Neuron (in vitro differentiated cells): ENCODE measurements around the gene SETD3.
A peak's percentile ranks its signal among the peaks of the same experiment; 100 is the strongest.

ENCODE experiments used
- H2AFZ ChIP-seq: one replicate; pipeline ENCODE4 v1.6.1; 2013; ENCODE audit warnings: low read depth, mild to moderate bottlenecking, inconsistent platforms, low read length, moderate library complexity
- H3K27me3 ChIP-seq: one replicate; pipeline ENCODE4 v1.6.1; 2013; ENCODE audit warnings: low read length; ENCODE audit not compliant: insufficient read depth
- H3K36me3 ChIP-seq: one replicate; pipeline ENCODE4 v1.6.1; 2013; ENCODE audit warnings: low read length; ENCODE audit not compliant: insufficient read depth
- H3K4me1 ChIP-seq: one replicate; pipeline ENCODE4 v1.6.1; 2013; ENCODE audit warnings: low read length; ENCODE audit not compliant: insufficient read depth
- H3K4me3 ChIP-seq: 2 replicates; pipeline ENCODE4 v1.5.1; 2013; ENCODE audit warnings: mild to moderate bottlenecking, low read length, moderate library complexity
- H3K9me3 ChIP-seq: one replicate; pipeline ENCODE4 v1.6.1; 2013; ENCODE audit warnings: low read length

The SETD3 gene

DNA sequence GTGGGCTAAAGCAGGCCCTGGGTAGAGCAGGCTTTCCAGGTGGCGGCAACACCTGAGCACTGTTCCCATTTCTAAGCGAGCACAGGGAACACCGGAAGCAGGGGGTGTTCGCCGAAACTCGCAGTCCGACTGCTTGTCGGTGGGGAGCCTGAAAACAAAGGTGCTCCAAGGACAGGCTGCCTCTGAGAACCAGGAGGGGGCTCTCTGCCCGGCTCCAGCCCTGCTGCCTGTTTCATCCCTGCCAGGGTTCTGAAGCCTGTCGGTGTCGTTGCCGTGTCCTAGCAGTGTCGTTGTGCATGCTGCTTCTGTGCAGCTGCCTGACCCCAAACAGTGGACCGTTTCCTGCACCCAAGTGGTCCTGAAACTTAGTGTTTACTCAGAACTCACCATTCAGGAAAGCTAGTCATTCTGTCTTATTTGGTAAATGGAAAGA is 22.3 kb upstream of the SETD3 start:
- Histone ChIP-seq H3K36me3 (peaks cover 87% of the 10 kb centered on the region), H2AFZ (no peak overlapping the region), H3K27me3 (no peaks in the 10 kb centered on the region), H3K4me1 (peaks cover 12% of the 10 kb centered on the region), H3K4me3 (no peak overlapping the region), H3K9me3 (no peaks in the 10 kb centered on the region)

DNA sequence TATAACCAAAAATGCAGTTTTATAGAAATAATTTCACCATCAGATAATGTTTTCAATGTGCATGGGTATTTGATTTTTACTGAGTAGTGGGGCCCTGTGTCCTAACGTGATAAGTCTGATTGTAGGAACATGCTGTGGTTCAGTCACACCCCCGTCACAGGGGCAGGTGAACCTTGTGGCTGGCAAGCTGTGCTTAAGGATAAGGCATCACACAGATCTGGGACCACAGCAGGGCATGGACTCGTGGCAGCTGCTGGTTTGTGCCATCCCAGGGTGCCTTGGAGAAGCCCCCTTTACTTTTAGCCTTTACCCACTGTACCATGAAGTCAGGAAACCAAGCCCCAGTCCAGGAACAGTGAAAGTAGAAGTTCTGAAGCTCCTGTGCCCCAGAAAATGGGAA is 17.2 kb upstream of the SETD3 start:
- no peaks in the 10 kb centered on the region for H3K27me3 ChIP-seq
- H3K4me3 ChIP-seq, result no peak overlapping the region
- no peak overlapping the region for H2AFZ ChIP-seq
- no peaks in the 10 kb centered on the region for H3K4me1 ChIP-seq
- no peaks in the 10 kb centered on the region for H3K9me3 ChIP-seq
- H3K36me3 ChIP-seq, result peaks cover 76% of the 10 kb centered on the region

DNA sequence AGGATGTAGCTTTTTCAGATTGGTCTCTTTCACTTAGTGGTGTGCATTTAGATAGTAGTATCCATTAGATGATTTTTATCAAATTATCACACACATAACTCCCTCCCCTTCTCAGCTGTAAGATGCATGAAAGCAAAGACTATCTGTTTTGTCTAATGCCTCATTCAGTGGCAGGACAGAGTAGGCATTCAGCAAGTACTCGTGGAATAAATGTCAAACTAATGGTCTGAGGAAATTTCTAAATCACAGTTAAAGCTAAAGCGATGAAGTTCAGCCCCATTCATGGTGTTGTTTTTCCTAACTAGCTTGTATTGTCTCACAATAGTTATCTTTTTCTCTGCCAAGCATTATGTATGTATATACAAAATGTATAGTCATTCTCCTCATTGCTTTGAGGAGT is 16.7 kb upstream of the SETD3 start:
- peaks cover 76% of the 10 kb centered on the region for H3K36me3 ChIP-seq

DNA sequence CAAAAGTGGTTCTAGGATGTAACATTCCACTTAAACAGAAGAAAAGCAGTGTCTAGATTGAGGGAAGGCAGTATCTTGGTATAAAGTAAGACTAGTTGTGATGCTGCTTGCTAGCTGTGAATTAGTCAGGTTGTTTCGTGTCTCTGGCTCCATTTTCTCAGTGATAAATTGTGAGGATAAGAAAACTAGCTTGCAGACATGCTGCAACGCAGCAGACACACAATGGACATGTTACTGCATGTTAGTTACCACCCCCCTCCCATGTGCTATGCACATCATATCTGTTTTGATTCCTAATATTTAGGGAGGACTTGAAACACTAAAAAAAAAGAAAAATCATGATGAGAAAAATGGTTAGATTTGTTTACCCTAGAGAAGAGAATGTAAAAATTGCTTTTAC is 3.4 kb upstream of the SETD3 start:
- no peak overlapping the region for H2AFZ ChIP-seq
- peaks cover 31% of the 10 kb centered on the region for H3K4me1 ChIP-seq
- no peaks in the 10 kb centered on the region for H3K9me3 ChIP-seq
- H3K36me3 ChIP-seq, result no peaks in the 10 kb centered on the region
- no peak overlapping the region for H3K4me3 ChIP-seq
- H3K27me3 ChIP-seq, result no peaks in the 10 kb centered on the region

More for the DNA sequence above, 16.7 kb upstream of the SETD3 start:
- Histone ChIP-seq H3K4me1 (no peaks in the 10 kb centered on the region), H3K9me3 (no peaks in the 10 kb centered on the region), H3K4me3 (no peak overlapping the region), H2AFZ (no peak overlapping the region), H3K27me3 (no peaks in the 10 kb centered on the region)

DNA sequence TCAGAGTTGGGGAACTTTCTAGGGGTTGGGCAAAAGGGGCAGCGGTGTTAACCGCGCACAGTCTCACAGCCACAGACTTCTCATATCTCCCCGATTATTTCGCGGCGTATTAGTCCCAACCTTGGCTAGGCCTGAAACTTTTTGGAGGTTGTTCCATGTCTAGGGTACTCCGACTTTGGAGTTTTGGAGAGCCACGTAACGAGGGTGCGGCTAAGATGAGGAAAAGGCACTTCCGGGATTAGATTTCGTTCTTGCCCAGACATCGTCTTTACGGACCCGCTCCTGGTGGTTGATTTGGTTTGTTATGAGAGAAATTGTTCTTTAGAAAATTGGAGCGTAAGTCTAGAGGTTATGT is 1.1 kb upstream of the SETD3 start:
- no peaks in the 10 kb centered on the region for H3K9me3 ChIP-seq
- peak overlapping the region; percentile 14 for H2AFZ ChIP-seq
- peaks cover 44% of the 10 kb centered on the region for H3K4me1 ChIP-seq
- peak overlapping the region; percentile 93 for H3K4me3 ChIP-seq
- H3K36me3 ChIP-seq, result no peaks in the 10 kb centered on the region
- H3K27me3 ChIP-seq, result no peaks in the 10 kb centered on the region

DNA sequence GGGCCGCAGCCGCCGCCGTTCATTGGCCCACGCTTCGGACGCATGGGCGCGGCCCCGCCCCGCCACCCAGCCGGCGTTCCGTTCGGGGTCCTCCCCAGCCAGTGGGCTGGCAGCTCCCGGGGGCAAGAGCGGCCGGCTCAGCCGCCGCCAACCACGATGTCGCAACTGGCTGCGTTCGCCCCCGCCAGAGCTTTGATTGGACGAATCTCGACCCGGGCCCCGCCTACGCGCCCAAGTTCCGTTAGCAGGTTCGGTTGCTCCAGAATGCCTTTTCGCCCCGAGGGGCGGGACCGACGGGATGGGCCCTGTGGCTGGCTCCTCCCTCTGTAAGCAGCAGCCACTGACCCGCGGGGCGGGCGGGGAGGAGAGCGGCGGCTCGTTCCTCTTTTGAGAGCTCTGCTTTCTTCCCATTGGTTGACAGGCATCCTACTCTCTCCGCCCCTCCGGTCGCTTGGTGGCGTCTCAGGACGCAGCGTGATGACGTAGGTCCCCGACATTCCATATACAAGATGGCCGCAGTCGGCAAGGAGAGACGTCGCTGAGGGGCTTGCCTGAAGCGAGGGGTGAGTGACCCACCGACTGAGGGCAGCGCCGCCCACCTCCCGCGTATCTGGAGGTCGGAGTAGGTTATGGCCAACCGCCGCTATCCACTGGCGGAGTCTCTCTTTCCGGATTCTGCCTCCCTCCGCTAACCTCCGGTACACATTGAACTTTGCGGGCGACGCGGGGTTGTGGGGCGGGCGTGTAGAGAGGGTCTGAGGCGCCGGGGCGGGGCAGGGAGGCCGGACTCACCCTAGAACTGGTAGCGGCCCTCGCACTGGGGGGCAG is 472 bp upstream of the SETD3 start, which contains the start of gene CCNK:
Gene CCNK (plus strand): TSS at position 493 of the 828 bp plus-strand sequence. CDS start 11,269 bp downstream, outside the sequence.
- Histone ChIP-seq H3K27me3 (no peaks in the 10 kb centered on the region), H2AFZ (peak within 1 kb of the TSS; percentile 14), H3K9me3 (no peaks in the 10 kb centered on the region), H3K36me3 (no peaks in the 10 kb centered on the region), H3K4me3 (peak within 1 kb of the TSS; percentile 93), H3K4me1 (peaks cover 44% of the 10 kb centered on the region)

DNA sequence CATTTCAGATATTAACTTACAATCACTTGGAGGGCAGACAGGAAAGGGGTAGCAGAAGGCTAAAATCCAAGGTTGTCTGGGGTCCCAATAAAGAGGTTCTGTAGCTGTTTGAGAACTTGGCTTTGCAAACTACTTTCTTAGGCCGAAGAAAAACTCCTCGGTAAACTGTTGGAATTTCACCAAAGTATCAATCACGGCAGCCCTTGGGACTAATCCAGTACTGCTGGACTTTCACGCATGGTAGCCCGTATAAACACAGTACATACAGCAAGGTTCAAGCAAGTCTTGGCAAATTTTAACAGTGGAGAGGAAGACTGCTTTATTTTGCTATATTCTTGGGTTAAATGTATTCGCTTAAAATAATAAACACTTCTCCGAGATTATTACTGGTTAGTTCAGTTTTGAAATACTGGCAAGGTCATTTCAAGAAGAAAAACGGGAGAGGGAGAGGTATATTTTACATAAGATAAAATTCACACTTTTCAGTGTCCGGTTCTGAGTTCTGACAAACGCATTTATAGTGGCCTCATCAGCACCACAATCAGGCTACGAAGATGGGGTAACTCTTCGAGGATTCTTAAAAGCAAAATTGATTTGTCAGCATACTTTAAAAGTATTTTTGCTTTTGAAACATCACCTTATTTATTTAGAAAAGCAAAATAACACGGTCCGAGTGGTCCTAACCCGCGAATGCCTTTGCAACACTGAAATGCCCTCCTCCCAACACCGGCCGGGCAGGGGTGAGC is 1.3 kb downstream of the SETD3 start:
- peaks cover 44% of the 10 kb centered on the region for H3K4me1 ChIP-seq
- H3K27me3 ChIP-seq, result no peaks in the 10 kb centered on the region
- no peaks in the 10 kb centered on the region for H3K9me3 ChIP-seq
- no peak overlapping the region for H2AFZ ChIP-seq
- H3K4me3 ChIP-seq, result peak overlapping the region; percentile 76
- H3K36me3 ChIP-seq, result no peaks in the 10 kb centered on the region

DNA sequence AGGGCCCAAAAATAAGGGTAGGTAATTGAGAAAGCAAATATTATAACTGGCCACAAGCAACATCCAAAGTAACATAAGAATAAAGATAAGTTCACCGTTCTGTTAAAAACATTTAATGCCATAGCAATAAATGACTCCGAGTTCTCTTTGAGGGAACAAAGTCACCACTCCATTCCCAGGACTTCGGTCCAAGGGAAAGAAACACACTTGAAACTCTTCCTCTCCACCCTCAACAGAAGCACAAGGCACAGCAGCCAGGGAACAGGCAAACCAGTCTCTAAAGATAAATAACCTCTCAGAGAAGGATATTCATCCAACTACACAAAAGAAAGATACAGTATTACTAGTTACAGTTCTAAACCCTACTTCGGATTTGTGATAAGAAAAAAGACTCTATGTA is 2.5 kb downstream of the SETD3 start:
- H3K9me3 ChIP-seq, result no peaks in the 10 kb centered on the region
- H3K27me3 ChIP-seq, result no peaks in the 10 kb centered on the region
- no peak overlapping the region for H2AFZ ChIP-seq
- no peaks in the 10 kb centered on the region for H3K36me3 ChIP-seq
- no peak overlapping the region for H3K4me3 ChIP-seq
- H3K4me1 ChIP-seq, result peaks cover 35% of the 10 kb centered on the region

DNA sequence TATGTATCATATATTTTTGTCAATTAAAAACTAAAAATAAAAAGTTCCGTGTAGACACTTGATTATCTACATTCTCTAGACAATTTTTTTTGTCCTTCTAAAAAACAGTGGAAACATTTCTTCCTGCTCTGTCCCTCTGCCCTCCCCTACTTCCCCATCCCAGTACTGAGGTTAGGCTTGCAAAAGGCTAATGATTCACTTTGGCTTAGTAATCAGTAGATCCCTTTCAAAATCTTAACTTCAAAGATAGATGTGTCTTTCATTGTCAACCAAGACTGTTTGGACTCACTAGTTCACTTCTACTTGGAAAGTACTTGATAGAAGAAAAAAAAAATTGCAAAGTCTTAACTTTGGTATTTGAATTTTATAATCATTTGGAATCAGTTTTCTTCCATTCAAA is 3.8 kb downstream of the SETD3 start:
- H2AFZ ChIP-seq, result no peak overlapping the region
- peaks cover 26% of the 10 kb centered on the region for H3K4me1 ChIP-seq
- H3K9me3 ChIP-seq, result no peaks in the 10 kb centered on the region
- no peaks in the 10 kb centered on the region for H3K27me3 ChIP-seq
- H3K36me3 ChIP-seq, result no peaks in the 10 kb centered on the region
- H3K4me3 ChIP-seq, result no peak overlapping the region

DNA sequence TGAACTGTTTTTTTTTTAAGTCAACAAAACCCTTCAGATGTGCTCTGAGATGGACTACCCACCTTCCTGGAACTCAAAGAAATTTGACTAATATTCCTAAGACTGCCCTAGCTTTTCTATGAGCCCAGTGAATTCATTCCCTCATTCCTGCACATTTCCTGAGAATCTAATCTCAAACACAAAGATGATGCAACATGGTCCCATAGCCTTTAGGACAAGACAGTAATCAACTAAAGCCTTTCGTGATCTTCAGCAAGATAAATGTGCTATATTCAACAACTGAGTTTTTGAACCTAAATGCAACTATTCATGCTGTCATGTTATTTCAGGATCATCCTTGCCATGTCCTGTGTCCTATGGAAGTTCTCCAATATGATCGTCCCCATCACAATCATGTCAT is 5.0 kb downstream of the SETD3 start:
- H3K4me3 ChIP-seq, result no peak overlapping the region

DNA sequence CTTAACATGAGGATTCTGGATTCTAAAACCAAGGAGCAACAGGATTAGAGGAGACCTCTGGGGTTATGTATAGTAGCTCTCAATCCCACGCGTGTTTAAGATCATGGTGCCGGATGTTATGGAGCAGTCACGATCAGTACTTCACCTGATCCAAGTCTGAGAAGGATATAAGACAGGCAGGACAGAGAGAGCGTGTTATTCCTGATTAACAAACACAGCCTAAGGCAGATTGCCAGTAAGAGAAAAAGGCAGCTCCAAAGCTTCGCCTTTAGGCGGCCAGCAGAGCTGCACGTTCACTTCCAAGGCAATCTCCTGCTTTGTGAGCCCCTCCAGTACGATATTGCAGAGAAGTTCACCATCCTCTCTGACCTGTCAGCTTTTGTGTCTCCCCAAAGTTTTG is 5.5 kb downstream of the SETD3 start:
- no peaks in the 10 kb centered on the region for H3K9me3 ChIP-seq
- H3K4me3 ChIP-seq, result no peak overlapping the region
- H3K4me1 ChIP-seq, result peaks cover 26% of the 10 kb centered on the region
- no peak overlapping the region for H2AFZ ChIP-seq
- H3K36me3 ChIP-seq, result no peaks in the 10 kb centered on the region
- H3K27me3 ChIP-seq, result no peaks in the 10 kb centered on the region

More for the DNA sequence above, 5.0 kb downstream of the SETD3 start:
- Histone ChIP-seq H3K27me3 (no peaks in the 10 kb centered on the region), H3K9me3 (no peaks in the 10 kb centered on the region), H3K36me3 (no peaks in the 10 kb centered on the region), H3K4me1 (peaks cover 26% of the 10 kb centered on the region), H2AFZ (no peak overlapping the region)

DNA sequence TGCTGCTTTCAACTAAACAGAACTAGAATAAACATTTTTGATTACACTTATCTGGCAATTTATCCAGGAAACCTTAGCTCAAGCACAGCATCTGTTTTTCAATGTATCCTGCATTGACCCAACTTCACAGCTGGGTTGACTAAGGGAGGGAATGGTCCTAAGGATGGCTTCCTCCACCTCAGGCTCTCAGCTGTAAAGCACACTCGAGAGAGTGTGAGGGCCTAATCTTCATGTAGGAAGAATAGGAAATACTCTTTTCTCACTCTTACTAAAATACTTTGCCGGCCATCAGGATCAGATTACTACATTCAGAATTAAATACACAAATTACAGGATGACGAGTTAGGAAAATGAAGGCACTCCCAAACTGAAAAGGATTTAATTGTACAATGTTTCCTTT is 7.2 kb downstream of the SETD3 start:
- H2AFZ ChIP-seq, result no peak overlapping the region
- H3K9me3 ChIP-seq, result no peaks in the 10 kb centered on the region
- H3K4me3 ChIP-seq, result no peak overlapping the region

DNA sequence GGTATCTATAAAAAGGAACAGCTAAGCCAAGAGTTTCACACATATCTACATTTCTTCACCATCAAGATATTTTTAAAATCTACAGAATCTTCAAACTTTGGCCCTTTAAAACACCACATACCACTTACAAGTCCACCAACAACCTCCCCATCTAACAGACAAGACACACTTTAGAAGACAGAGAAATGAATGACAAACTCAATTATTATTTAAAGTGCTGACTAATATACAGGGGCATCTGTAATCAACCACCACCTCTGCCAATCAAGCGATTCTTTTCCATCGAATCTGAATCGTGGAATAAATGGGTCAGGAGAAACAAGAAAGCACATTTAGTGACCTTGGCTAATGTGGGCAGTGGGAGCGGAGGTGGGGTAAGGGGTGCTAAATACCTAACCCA is 7.7 kb downstream of the SETD3 start:
- no peak overlapping the region for H2AFZ ChIP-seq
- no peaks in the 10 kb centered on the region for H3K36me3 ChIP-seq
- H3K27me3 ChIP-seq, result no peaks in the 10 kb centered on the region
- peaks cover 5% of the 10 kb centered on the region for H3K4me1 ChIP-seq
- H3K9me3 ChIP-seq, result no peaks in the 10 kb centered on the region
- H3K4me3 ChIP-seq, result no peak overlapping the region

More for the DNA sequence above, 7.2 kb downstream of the SETD3 start:
- H3K36me3 ChIP-seq, result no peaks in the 10 kb centered on the region
- H3K4me1 ChIP-seq, result peaks cover 10% of the 10 kb centered on the region
- no peaks in the 10 kb centered on the region for H3K27me3 ChIP-seq
